Calu3 (cell line): ENCODE data around the gene CDC20B. TPM values are rescaled to one million over a fixed set of nuclear protein-coding genes. Genes with fewer than 3 reads are reported as not detected.
"Not testable (repeated sequence)": the region's sequence is repeated elsewhere in the genome, so short reads cannot be mapped to it uniquely, and the experiment has no call there.

ENCODE experiments used
- BruUV-seq: library from RNA; stranded (reverse); fragments of 400-500 nt; replicated peaks from 2 replicates; lab custom pipeline; 2021; lab: Mats Ljungman, UMichigan
- CTCF ChIA-PET: fragments of 300-600 bp; sonication (Branson Sonifier 250); formaldehyde crosslinking; loops from one replicate; lab custom pipeline; 2022; ENCODE audit warnings: antibody characterized with exemption; lab: Charles Lee
- DNase-seq: peaks from one replicate; pipeline ENCODE4 v3.0.0; 2022
- H3K27ac Mint-ChIP-seq: one replicate; pipeline ENCODE4 v1.8.0; 2022; ENCODE audit warnings: mixed read lengths; ENCODE audit not compliant: unreplicated experiment
- H3K27me3 Mint-ChIP-seq: one replicate; pipeline ENCODE4 v1.8.0; 2022; ENCODE audit warnings: mixed read lengths; ENCODE audit not compliant: unreplicated experiment
- H3K36me3 Mint-ChIP-seq: one replicate; pipeline ENCODE4 v1.8.0; 2022; ENCODE audit warnings: mild to moderate bottlenecking, moderate library complexity, mixed read lengths; ENCODE audit not compliant: insufficient read depth, unreplicated experiment
- H3K4me1 Mint-ChIP-seq: one replicate; pipeline ENCODE4 v1.8.0; 2022; ENCODE audit warnings: mild to moderate bottlenecking, low read depth, mixed read lengths; ENCODE audit not compliant: unreplicated experiment
- H3K4me3 Mint-ChIP-seq: one replicate; pipeline ENCODE4 v1.8.0; 2022; ENCODE audit warnings: mild to moderate bottlenecking, low read depth, moderate library complexity, mixed read lengths; ENCODE audit not compliant: unreplicated experiment
- H3K9me3 Mint-ChIP-seq: one replicate; pipeline ENCODE4 v1.8.0; 2022; ENCODE audit warnings: low read depth, mixed read lengths; ENCODE audit not compliant: unreplicated experiment
- intact Hi-C: fragments of 100-400 bp; cut with micrococcal nuclease; formaldehyde crosslinking; loops from one replicate; pipeline ENCODE4 v1.10.0; 2022; ENCODE audit not compliant: unreplicated experiment
- total RNA-seq: library from RNA; stranded (reverse); gene quantifications from 2 replicates; pipeline ENCODE4 v1.2.3, GENCODE V29; 2022
- TF ChIP-seq, protein P1 (sequence below): fragments of 200-600 bp; IDR thresholded peaks from one replicate; pipeline ENCODE4 v1.8.0; 2022; ENCODE audit warnings: antibody characterized with exemption; ENCODE audit not compliant: unreplicated experiment

CDC20B gene
- total RNA-seq, 1 experiment from 2014 or later, result not detected

DNA sequence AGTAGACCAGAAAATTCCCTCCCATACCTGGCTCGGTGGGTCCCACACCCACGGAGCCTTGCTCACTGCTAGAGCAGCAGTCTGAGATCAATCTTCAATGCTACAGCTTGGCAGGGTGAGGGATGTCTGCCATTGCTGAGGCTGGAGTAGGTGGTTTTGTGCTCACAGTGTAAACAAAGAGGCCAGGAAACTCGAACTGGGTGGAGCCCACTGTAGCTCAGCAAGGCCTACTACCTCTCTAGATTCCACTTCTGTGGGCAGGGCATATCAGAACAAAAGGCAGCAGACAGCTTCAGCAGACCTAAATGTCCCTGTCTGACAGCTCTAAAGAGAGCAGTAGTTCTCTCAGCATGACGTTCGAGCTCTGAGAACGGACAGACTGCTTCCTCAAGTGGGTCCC, 76.1 kb downstream of the CDC20B start:
- DNase-seq, result no peak
- Mint-ChIP-seq H3K9me3 (peaks cover 2% of the 10 kb centered on the region), H3K27ac (no peak overlapping the region), H3K36me3 (no peaks in the 10 kb centered on the region), H3K4me3 (no peak overlapping the region), H3K27me3 (peaks cover 95% of the 10 kb centered on the region), H3K4me1 (peaks cover 8% of the 10 kb centered on the region)
- no TSS peak for BruUV-seq
- TF ChIP-seq, protein P1, sequence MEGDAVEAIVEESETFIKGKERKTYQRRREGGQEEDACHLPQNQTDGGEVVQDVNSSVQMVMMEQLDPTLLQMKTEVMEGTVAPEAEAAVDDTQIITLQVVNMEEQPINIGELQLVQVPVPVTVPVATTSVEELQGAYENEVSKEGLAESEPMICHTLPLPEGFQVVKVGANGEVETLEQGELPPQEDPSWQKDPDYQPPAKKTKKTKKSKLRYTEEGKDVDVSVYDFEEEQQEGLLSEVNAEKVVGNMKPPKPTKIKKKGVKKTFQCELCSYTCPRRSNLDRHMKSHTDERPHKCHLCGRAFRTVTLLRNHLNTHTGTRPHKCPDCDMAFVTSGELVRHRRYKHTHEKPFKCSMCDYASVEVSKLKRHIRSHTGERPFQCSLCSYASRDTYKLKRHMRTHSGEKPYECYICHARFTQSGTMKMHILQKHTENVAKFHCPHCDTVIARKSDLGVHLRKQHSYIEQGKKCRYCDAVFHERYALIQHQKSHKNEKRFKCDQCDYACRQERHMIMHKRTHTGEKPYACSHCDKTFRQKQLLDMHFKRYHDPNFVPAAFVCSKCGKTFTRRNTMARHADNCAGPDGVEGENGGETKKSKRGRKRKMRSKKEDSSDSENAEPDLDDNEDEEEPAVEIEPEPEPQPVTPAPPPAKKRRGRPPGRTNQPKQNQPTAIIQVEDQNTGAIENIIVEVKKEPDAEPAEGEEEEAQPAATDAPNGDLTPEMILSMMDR, result no peak
- CTCF ChIA-PET, result no interaction called here
- intact Hi-C loops, result no loop called here

DNA sequence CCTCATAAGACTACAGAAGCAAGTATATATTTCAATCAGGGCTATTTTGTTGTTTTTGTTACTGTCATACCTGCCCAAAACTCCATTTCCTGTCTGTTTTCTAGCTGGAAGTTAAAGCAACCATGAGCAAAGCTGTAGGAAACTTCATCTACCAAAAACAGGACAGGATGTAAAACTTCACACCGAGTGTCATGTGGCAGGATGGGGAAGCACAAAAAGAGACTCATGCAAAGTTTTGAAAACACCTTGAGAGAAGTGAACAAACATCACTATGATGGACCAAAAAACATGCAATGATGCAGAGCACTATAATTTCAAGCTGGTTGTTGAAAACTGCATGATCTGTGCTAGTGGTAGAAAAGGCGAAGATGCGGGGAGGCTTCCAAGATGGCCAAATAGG, 76.8 kb downstream of the CDC20B start:
- H3K9me3 Mint-ChIP-seq, result peaks cover 2% of the 10 kb centered on the region
- H3K4me1 Mint-ChIP-seq, result peaks cover 8% of the 10 kb centered on the region
- H3K36me3 Mint-ChIP-seq, result no peaks in the 10 kb centered on the region
- intact Hi-C loops, result no loop called here
- CTCF ChIA-PET, result no interaction called here
- DNase-seq, result no peak
- TF ChIP-seq, protein P1, result no peak
- H3K27me3 Mint-ChIP-seq, result peaks cover 100% of the 10 kb centered on the region
- BruUV-seq, result no TSS peak
- no peak overlapping the region for H3K27ac Mint-ChIP-seq
- no peak overlapping the region for H3K4me3 Mint-ChIP-seq

DNA sequence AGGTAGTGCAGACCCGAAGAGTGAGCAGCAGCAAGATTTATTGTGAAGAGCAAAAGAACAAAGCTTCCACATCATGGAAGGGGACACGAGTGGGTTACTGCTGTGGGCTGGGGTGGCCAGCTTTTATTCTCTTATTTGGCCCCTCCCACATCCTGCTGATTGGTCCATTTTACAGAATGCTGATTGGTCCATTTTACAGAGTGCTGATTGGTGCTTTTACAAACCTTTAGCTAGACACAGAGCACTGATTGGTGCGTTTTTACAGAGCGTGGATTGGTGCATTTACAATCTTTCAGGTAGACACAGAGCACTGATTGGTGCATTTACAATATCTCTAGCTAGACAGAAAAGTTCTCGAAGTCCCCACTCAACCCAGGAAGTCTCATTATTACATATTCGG, 82.0 kb downstream of the CDC20B start:
- H3K4me1 Mint-ChIP-seq, H3K9me3 Mint-ChIP-seq, CTCF ChIA-PET, DNase-seq, intact Hi-C loops, H3K27ac Mint-ChIP-seq, H3K4me3 Mint-ChIP-seq, BruUV-seq, H3K36me3 Mint-ChIP-seq: not testable (repeated sequence)
- peaks cover 100% of the 10 kb centered on the region for H3K27me3 Mint-ChIP-seq

DNA sequence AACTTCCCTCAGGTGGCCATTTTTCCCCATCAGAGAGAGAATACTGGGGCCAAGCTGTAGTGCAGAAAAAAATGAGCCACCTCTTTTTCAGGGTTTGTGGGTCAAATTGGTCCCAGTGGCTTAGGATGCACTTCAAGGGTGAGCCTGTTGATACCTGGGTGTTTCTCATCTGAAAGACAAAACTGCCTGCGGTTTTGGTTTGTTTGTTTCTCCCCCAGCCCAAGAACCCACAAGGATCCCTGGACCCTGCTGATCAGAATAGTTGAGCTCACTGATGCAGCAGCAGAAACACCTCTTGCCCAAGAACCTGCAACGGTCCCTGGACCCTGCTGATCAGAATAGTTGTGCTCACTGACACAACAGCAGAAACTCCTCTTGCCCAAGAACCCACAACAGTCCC, 83.7 kb downstream of the CDC20B start:
- BruUV-seq, result not testable (repeated sequence)

DNA sequence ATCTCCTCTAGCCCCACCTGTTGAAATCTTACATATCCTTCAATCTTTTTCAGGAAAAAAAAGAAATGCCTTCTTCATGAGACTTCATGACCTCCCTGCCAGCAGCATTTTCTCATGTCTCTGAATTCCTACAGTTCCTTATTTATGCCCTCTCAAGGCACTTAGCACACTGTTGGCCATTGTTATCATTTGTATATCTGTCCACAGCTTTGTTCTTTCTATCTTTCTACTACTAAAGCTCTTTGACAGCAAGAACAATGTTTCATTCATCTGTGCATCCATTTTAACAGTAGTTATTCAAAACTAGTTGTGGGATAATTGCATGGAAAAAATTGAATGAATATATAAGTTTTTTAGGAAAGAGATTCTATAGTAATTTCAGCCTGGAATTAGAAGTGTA, 91.4 kb downstream of the CDC20B start:
- BruUV-seq, result no TSS peak
- H3K27me3 Mint-ChIP-seq, result peaks cover 60% of the 10 kb centered on the region
- intact Hi-C loops, result no loop called here
- no peaks in the 10 kb centered on the region for H3K4me1 Mint-ChIP-seq
- TF ChIP-seq, protein P1, result no peak
- no peak overlapping the region for H3K4me3 Mint-ChIP-seq
- H3K27ac Mint-ChIP-seq, result no peak overlapping the region
- H3K9me3 Mint-ChIP-seq, result peaks cover 3% of the 10 kb centered on the region
- CTCF ChIA-PET, result no interaction called here
- no peaks in the 10 kb centered on the region for H3K36me3 Mint-ChIP-seq
- no peak for DNase-seq

More for the DNA sequence above, 83.7 kb downstream of the CDC20B start:
- H3K36me3 Mint-ChIP-seq, H3K9me3 Mint-ChIP-seq, H3K4me1 Mint-ChIP-seq, CTCF ChIA-PET, intact Hi-C loops, H3K4me3 Mint-ChIP-seq, H3K27ac Mint-ChIP-seq, DNase-seq: not testable (repeated sequence)
- peaks cover 98% of the 10 kb centered on the region for H3K27me3 Mint-ChIP-seq
